Heart right ventricle (tissue), 12 donors: ENCODE measurements around the gene SMIM10L2A. TPM values are rescaled to one million over a fixed set of nuclear protein-coding genes. Genes with fewer than 3 reads are reported as not detected.

Experiments used
- polyA plus RNA-seq, 2 donors: library from polyadenylated mRNA; stranded (reverse); fragments of 200-250 nt; gene quantifications; one replicate each; pipeline ENCODE4 v1.2.3, GENCODE V29; 2013
- total RNA-seq, 10 donors: library from RNA; stranded (reverse); fragmentation: NEBNext Ultra II Directional in 3 of 10; extraction: Animal tissue kit (Norgen Biotek cat#: 25700) in 3 of 10; gene quantifications; one replicate each; pipeline versions ENCODE4 v1.2.1 to v1.2.4, GENCODE V29; 2021 to 2023
- donor health status: ischemic (EF 13 %, LVEDD 7.1; RV severe dilation, severe dysfunction).
- donor health status: healthy with polysubstance abuse.
- donor health status: DM: no; HTN: yes; CAD: no.
- donor health status: DM: no; HTN: no; CAD: no.
- donor health status: ischemic (EF 25% LVEDD 6.9; RV normal size, moderate dysfunction).
- donor health status: ischemic (EF 25% LVEDD 5.7; RV mildly dilated, moderate dysfunction).
- donor health status: healthy.
- donor health status: nonischemic (EF 11% LVEDD 7.7; RV severe dilation, severe dysfunction).
- donor health status: DM: yes; HTN: yes; CAD: no.
- donor health status: PGD.
- donor health status: ischemic (EF 29% LVEDD 5.4; RV normal size, mild dysfunction).
- donor health status: nonischemic (EF 23%, LVEDD 6.1; RV moderate dilation, normal function).

SMIM10L2A gene
- total and polyA plus RNA-seq, 12 donors, result 0.38 to 2.5 (median 1.4) TPM

Other genes with a start within 250 kb of the SMIM10L2A start
- gene ETDA, start 169.9 kb upstream of the SMIM10L2A start, total RNA-seq, result not detected
- not detected for gene ETDA, start 169.9 kb upstream of the SMIM10L2A start, polyA plus RNA-seq
- not detected for gene ETDC, start 112.5 kb upstream of the SMIM10L2A start, total RNA-seq
- not detected for gene ETDC, start 112.5 kb upstream of the SMIM10L2A start, polyA plus RNA-seq
- gene ZNF75D, start 77.8 kb upstream of the SMIM10L2A start, total RNA-seq, result 1 to 10 TPM; 2.7 to 6.9 (median 3.4) TPM
- gene ZNF75D, start 77.8 kb upstream of the SMIM10L2A start, polyA plus RNA-seq, result 1 to 10 TPM; 3.6 to 7.8 TPM
- gene ZNF449, start 77.1 kb upstream of the SMIM10L2A start, total RNA-seq, result 1 to 10 TPM; 3.6 to 6.4 (median 5.2) TPM
- 1 to 10 TPM; 1.7 to 7.5 TPM for gene ZNF449, start 77.1 kb upstream of the SMIM10L2A start, polyA plus RNA-seq
- 1 to 10 TPM; 1.4 to 3.4 (median 2.6) TPM for gene INTS6L, start 98.7 kb downstream of the SMIM10L2A start, total RNA-seq
- gene INTS6L, start 98.7 kb downstream of the SMIM10L2A start, polyA plus RNA-seq, result 1 to 10 TPM; 1.8 to 8.9 TPM